Left lung (tissue), 10 donors: ENCODE measurements around the gene DDX49. TPM values are rescaled to one million over a fixed set of nuclear protein-coding genes. Genes with fewer than 3 reads are reported as not detected.
"Not testable (repeated sequence)": the region's sequence is repeated elsewhere in the genome, so short reads cannot be mapped to it uniquely, and the experiment has no call there.

Experiments
- ATAC-seq: fragments of 200-7000 bp; cut with Tn5 transposase; one replicate; pipeline ENCODE4 v1.9.1; 2020; ENCODE audit warnings: moderate library complexity
- DNase-seq, 4 donors: peaks; one replicate each; pipeline ENCODE4 v3.0.0-alpha.2; 2013 to 2020
- H3K27ac ChIP-seq, 2 donors: fragments of 200-600 bp; sonication (generic) in 1 of 2; one replicate each; pipeline versions ENCODE4 v1.5.0 to v1.8.0; 2020 to 2021
- H3K27me3 ChIP-seq, 2 donors: fragments of 200-600 bp; sonication (generic) in 1 of 2; one replicate each; pipeline versions ENCODE4 v1.5.0 to v1.8.0; 2020 to 2021
- H3K36me3 ChIP-seq, 2 donors: fragments of 200-600 bp; sonication (generic) in 1 of 2; one replicate each; pipeline versions ENCODE4 v1.5.0 to v1.8.0; 2020 to 2021
- H3K4me1 ChIP-seq, 2 donors: fragments of 200-600 bp; one replicate each; pipeline ENCODE4 v1.8.0; 2021
- H3K4me3 ChIP-seq, 2 donors: fragments of 200-600 bp; sonication (generic) in 1 of 2; one replicate each; pipeline versions ENCODE4 v1.5.0 to v1.8.0; 2020 to 2021; ENCODE audit warnings: mild to moderate bottlenecking in 1 of 2
- H3K9me3 ChIP-seq, 2 donors: fragments of 200-600 bp; sonication (generic) in 1 of 2; one replicate each; pipeline versions ENCODE4 v1.5.0 to v1.8.0; 2020 to 2021
- intact Hi-C, 2 donors: fragments of 100-400 bp; cut with DNase I; formaldehyde crosslinking; loops; one replicate each; pipeline versions ENCODE4 v1.11.2 to v1.14.2; 2022
- polyA plus RNA-seq, 6 donors: library from polyadenylated mRNA; unstranded; fragments of 120-200 nt; gene quantifications; one replicate each; pipeline ENCODE4 v1.2.1, GENCODE V29; 2013; ENCODE audit not compliant: insufficient read length in 6 of 6
- total RNA-seq, 2 donors: library from RNA; stranded (reverse); fragmentation: NEBNext Ultra II Directional; extraction: Animal tissue kit (Norgen Biotek cat#: 25700); gene quantifications; one replicate each; pipeline ENCODE4 v1.2.1, GENCODE V29; 2021
- TF ChIP-seq, protein P1 (sequence below), 2 donors: fragments of 200-600 bp; sonication (generic) in 1 of 2; IDR thresholded peaks; one replicate each; pipeline versions ENCODE4 v1.5.0 to v1.8.0; 2021; ENCODE audit warnings: antibody characterized with exemption in 2 of 2
- donor health status: DM: no; HTN: yes; CAD: no.
- donor health status: DM: no; HTN: no; CAD: no.

The DDX49 gene
- total and polyA plus RNA-seq, 8 donors: 33.5 to 51.8 (median 42.4) TPM

- Histone ChIP-seq H3K27ac (no peak overlapping the region), H3K4me1 (peaks cover 10 to 30% of the 10 kb centered on the region in 2 donors), H3K9me3 (no peaks in the 10 kb centered on the region), H3K4me3 (no peak overlapping the region), H3K36me3 (peaks cover 0 to 81% of the 10 kb centered on the region in 2 donors), H3K27me3 (no peaks in the 10 kb centered on the region)
- DNase-seq (no peak), ATAC-seq (no peak)
- intact Hi-C loops: no loop called here
- TF ChIP-seq, protein P1, sequence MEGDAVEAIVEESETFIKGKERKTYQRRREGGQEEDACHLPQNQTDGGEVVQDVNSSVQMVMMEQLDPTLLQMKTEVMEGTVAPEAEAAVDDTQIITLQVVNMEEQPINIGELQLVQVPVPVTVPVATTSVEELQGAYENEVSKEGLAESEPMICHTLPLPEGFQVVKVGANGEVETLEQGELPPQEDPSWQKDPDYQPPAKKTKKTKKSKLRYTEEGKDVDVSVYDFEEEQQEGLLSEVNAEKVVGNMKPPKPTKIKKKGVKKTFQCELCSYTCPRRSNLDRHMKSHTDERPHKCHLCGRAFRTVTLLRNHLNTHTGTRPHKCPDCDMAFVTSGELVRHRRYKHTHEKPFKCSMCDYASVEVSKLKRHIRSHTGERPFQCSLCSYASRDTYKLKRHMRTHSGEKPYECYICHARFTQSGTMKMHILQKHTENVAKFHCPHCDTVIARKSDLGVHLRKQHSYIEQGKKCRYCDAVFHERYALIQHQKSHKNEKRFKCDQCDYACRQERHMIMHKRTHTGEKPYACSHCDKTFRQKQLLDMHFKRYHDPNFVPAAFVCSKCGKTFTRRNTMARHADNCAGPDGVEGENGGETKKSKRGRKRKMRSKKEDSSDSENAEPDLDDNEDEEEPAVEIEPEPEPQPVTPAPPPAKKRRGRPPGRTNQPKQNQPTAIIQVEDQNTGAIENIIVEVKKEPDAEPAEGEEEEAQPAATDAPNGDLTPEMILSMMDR (IDR thresholded peaks at IDR 0.05): no peak
Observed at GRCh38 chr19:18913466-18913865, 6.0 kb upstream of the DDX49 start.

DNA sequence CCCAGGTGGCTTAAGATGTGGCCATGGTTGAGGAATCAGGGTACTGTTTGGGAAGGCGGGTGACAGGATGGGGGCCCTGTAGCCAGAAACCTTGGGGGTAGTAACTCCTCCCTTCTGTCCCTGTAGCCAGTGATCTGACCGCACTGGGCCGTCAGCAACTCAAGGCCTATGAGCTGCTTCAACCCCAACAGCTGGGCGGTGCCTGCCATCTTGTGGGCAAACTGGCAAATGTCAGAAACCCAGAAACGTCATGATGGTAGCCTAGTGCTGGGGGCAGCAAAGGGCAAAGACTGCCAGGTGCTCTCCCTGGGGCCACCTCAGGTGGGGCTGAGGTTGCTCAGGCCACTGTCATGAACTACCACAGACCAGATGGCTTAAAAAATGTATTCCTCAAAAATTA lies 3.9 kb upstream of the DDX49 start:
- TF ChIP-seq, protein P1 (IDR thresholded peaks at IDR 0.05): no peak

DNA sequence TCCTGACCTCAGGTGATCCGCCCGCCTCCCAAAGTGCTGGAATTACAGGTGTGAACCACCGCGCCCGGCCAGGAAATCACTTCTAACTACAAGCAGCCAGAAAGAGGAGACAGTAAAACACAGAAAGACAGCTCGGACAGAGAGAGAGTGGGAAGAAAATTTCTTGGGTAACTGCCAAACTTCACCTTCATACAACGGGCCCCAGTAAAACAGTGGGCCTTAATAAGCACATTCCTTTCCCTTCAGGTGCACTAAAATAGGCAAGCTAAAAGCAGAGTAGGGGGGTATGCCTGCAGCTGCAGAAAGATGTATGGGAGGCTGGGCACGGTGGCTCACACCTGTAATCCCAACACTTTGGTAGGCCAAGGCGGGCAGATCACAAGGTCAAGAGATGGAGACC lies 1.9 kb upstream of the DDX49 start:
- H3K27me3 ChIP-seq, intact Hi-C loops, H3K9me3 ChIP-seq, ATAC-seq, H3K27ac ChIP-seq, DNase-seq: not testable (repeated sequence)
- Histone ChIP-seq H3K4me3 (peak overlapping the region in 1 of 2 donors; percentile 94), H3K4me1 (peaks cover 20 to 52% of the 10 kb centered on the region in 2 donors), H3K36me3 (peaks cover 0 to 54% of the 10 kb centered on the region in 2 donors)

More for the DNA sequence above, 3.9 kb upstream of the DDX49 start:
- Histone ChIP-seq H3K36me3 (peaks cover 0 to 60% of the 10 kb centered on the region in 2 donors), H3K27me3 (no peaks in the 10 kb centered on the region), H3K4me1 (peaks cover 20 to 43% of the 10 kb centered on the region in 2 donors), H3K9me3 (no peaks in the 10 kb centered on the region), H3K27ac (no peak overlapping the region), H3K4me3 (no peak overlapping the region)
- no peak for ATAC-seq
- DNase-seq: no peak
- intact Hi-C loops: no loop called here

- H3K27ac ChIP-seq: peak overlapping the region; percentile 21 to 96
- intact Hi-C loops: no loop called here
Observed at GRCh38 chr19:18919900-18920214, 342 bp downstream of the DDX49 start.

GRCh38 chr19:18920400-18920799 lies 885 bp downstream of the DDX49 start:
- no peaks in the 10 kb centered on the region for H3K9me3 ChIP-seq
- H3K27me3 ChIP-seq: no peaks in the 10 kb centered on the region
- H3K36me3 ChIP-seq: peaks cover 0 to 54% of the 10 kb centered on the region in 2 donors
- peak overlapping the region; percentile 90 to 94 for H3K4me3 ChIP-seq
- H3K27ac ChIP-seq: no peak overlapping the region
- no peak for DNase-seq
- no peak for ATAC-seq
- intact Hi-C loops: no loop called here
- peaks cover 20 to 51% of the 10 kb centered on the region in 2 donors for H3K4me1 ChIP-seq
- TF ChIP-seq, protein P1 (IDR thresholded peaks at IDR 0.05): no peak

More at GRCh38 chr19:18919900-18920214, 342 bp downstream of the DDX49 start:
- Histone ChIP-seq H3K36me3 (peaks cover 0 to 54% of the 10 kb centered on the region in 2 donors), H3K4me3 (peak overlapping the region; percentile 90 to 94), H3K27me3 (no peaks in the 10 kb centered on the region), H3K9me3 (no peaks in the 10 kb centered on the region), H3K4me1 (peaks cover 20 to 52% of the 10 kb centered on the region in 2 donors)
- TF ChIP-seq, protein P1 (IDR thresholded peaks at IDR 0.05): no peak
- DNase-seq: no peak
- ATAC-seq: no peak

- no peaks in the 10 kb centered on the region for H3K9me3 ChIP-seq
- H3K36me3 ChIP-seq: peaks cover 0 to 54% of the 10 kb centered on the region in 2 donors
- TF ChIP-seq, protein P1 (IDR thresholded peaks at IDR 0.05): no peak
- H3K27ac ChIP-seq: no peak overlapping the region
- no peak for ATAC-seq
- no peak for DNase-seq
- no peaks in the 10 kb centered on the region for H3K27me3 ChIP-seq
- no peak overlapping the region for H3K4me3 ChIP-seq
- H3K4me1 ChIP-seq: peaks cover 20 to 40% of the 10 kb centered on the region in 2 donors
- intact Hi-C loops: no loop called here
Observed at GRCh38 chr19:18921593-18921992, 2.1 kb downstream of the DDX49 start.
